ENCODE data around the gene UMODL1. TPM values are rescaled to one million over a fixed set of nuclear protein-coding genes. Genes with fewer than 3 reads are reported as not detected.

UMODL1 gene
- under 1 TPM in 3 of 4 donors, not detected in 1; 0.05 to 0.27 (median 0.09) TPM for polyA plus RNA-seq (ENCODE audit: insufficient read length in 4 of 4)

GRCh38 chr21:42071146-42071737, at the start of gene UMODL1:
Gene UMODL1 (plus strand): TSS chr21:42071317. CDS start chr21:42071317, 0 bp downstream.
- DNase-seq (ENCODE audit: low read depth in 4 of 4, low spot score in 2 of 4), result no peak

GRCh38 chr21:42021371-42022090, 49.6 kb upstream of the UMODL1 start:
- no peak for DNase-seq (ENCODE audit: low read depth in 4 of 4, low spot score in 2 of 4)

GRCh38 chr21:42022091-42022430, 49.1 kb upstream of the UMODL1 start:
- no peak for DNase-seq (ENCODE audit: low read depth in 4 of 4, low spot score in 2 of 4)

GRCh38 chr21:42022906-42023305, 48.2 kb upstream of the UMODL1 start:
- no peak for DNase-seq (ENCODE audit: low read depth in 4 of 4, low spot score in 2 of 4)

- no peak for DNase-seq (ENCODE audit: low read depth in 4 of 4, low spot score in 2 of 4)
These were observed 45.6 kb upstream of the UMODL1 start for GRCh38 chr21:42025376-42026081.

- DNase-seq (ENCODE audit: low read depth in 4 of 4, low spot score in 2 of 4), result peak in 1 of 4 donors; percentile 25
These were observed 45.1 kb upstream of the UMODL1 start for GRCh38 chr21:42026082-42026435.

GRCh38 chr21:42027085-42027821, 43.9 kb upstream of the UMODL1 start:
- DNase-seq (ENCODE audit: low read depth in 4 of 4, low spot score in 2 of 4), result no peak

- no peak for DNase-seq (ENCODE audit: low read depth in 4 of 4, low spot score in 2 of 4)
These were observed 43.0 kb upstream of the UMODL1 start for GRCh38 chr21:42027822-42028765.

GRCh38 chr21:42028766-42029425, 42.2 kb upstream of the UMODL1 start:
- DNase-seq (ENCODE audit: low read depth in 4 of 4, low spot score in 2 of 4), result no peak

- no peak for DNase-seq (ENCODE audit: low read depth in 4 of 4, low spot score in 2 of 4)
These were observed 40.8 kb upstream of the UMODL1 start for GRCh38 chr21:42030311-42030710.

- DNase-seq (ENCODE audit: low read depth in 4 of 4, low spot score in 2 of 4), result no peak
These were observed 39.9 kb upstream of the UMODL1 start for GRCh38 chr21:42031241-42031640.

- DNase-seq (ENCODE audit: low read depth in 4 of 4, low spot score in 2 of 4), result no peak
These were observed 39.3 kb upstream of the UMODL1 start for GRCh38 chr21:42031816-42032215.

GRCh38 chr21:42032266-42032665, 38.9 kb upstream of the UMODL1 start:
- DNase-seq (ENCODE audit: low read depth in 4 of 4, low spot score in 2 of 4), result no peak

GRCh38 chr21:42032968-42033367, 38.1 kb upstream of the UMODL1 start:
- no peak for DNase-seq (ENCODE audit: low read depth in 4 of 4, low spot score in 2 of 4)

- DNase-seq (ENCODE audit: low read depth in 4 of 4, low spot score in 2 of 4), result no peak
These were observed 34.8 kb upstream of the UMODL1 start for GRCh38 chr21:42036313-42036712.

GRCh38 chr21:42037516-42037915, 33.6 kb upstream of the UMODL1 start:
- no peak for DNase-seq (ENCODE audit: low read depth in 4 of 4, low spot score in 2 of 4)

GRCh38 chr21:42037943-42038342, 33.2 kb upstream of the UMODL1 start:
- no peak for DNase-seq (ENCODE audit: low read depth in 4 of 4, low spot score in 2 of 4)

GRCh38 chr21:42038393-42038792, 32.7 kb upstream of the UMODL1 start:
- DNase-seq (ENCODE audit: low read depth in 4 of 4, low spot score in 2 of 4), result no peak

GRCh38 chr21:42038826-42039425, 32.2 kb upstream of the UMODL1 start:
- DNase-seq (ENCODE audit: low read depth in 4 of 4, low spot score in 2 of 4), result no peak
